Calu3 (cell line): ENCODE results near the gene CRACR2B. TPM values are rescaled to one million over a fixed set of nuclear protein-coding genes. Genes with fewer than 3 reads are reported as not detected.

Source experiments
- BruUV-seq: library from RNA; stranded (reverse); fragments of 400-500 nt; replicated peaks from 2 replicates; lab custom pipeline; 2021; lab: Mats Ljungman, UMichigan
- CTCF ChIA-PET: fragments of 300-600 bp; sonication (Branson Sonifier 250); formaldehyde crosslinking; loops from one replicate; lab custom pipeline; 2022; ENCODE audit warnings: antibody characterized with exemption; lab: Charles Lee
- DNase-seq: peaks from one replicate; pipeline ENCODE4 v3.0.0; 2022
- H3K27ac Mint-ChIP-seq: one replicate; pipeline ENCODE4 v1.8.0; 2022; ENCODE audit warnings: mixed read lengths; ENCODE audit not compliant: unreplicated experiment
- H3K27me3 Mint-ChIP-seq: one replicate; pipeline ENCODE4 v1.8.0; 2022; ENCODE audit warnings: mixed read lengths; ENCODE audit not compliant: unreplicated experiment
- H3K36me3 Mint-ChIP-seq: one replicate; pipeline ENCODE4 v1.8.0; 2022; ENCODE audit warnings: mild to moderate bottlenecking, moderate library complexity, mixed read lengths; ENCODE audit not compliant: insufficient read depth, unreplicated experiment
- H3K4me1 Mint-ChIP-seq: one replicate; pipeline ENCODE4 v1.8.0; 2022; ENCODE audit warnings: mild to moderate bottlenecking, low read depth, mixed read lengths; ENCODE audit not compliant: unreplicated experiment
- H3K4me3 Mint-ChIP-seq: one replicate; pipeline ENCODE4 v1.8.0; 2022; ENCODE audit warnings: mild to moderate bottlenecking, low read depth, moderate library complexity, mixed read lengths; ENCODE audit not compliant: unreplicated experiment
- H3K9me3 Mint-ChIP-seq: one replicate; pipeline ENCODE4 v1.8.0; 2022; ENCODE audit warnings: low read depth, mixed read lengths; ENCODE audit not compliant: unreplicated experiment
- CTCF ChIP-seq: fragments of 200-600 bp; IDR thresholded peaks from one replicate; pipeline ENCODE4 v1.8.0; 2022; ENCODE audit warnings: antibody characterized with exemption; ENCODE audit not compliant: unreplicated experiment
- intact Hi-C: fragments of 100-400 bp; cut with micrococcal nuclease; formaldehyde crosslinking; loops from one replicate; pipeline ENCODE4 v1.10.0; 2022; ENCODE audit not compliant: unreplicated experiment
- total RNA-seq: library from RNA; stranded (reverse); gene quantifications from 2 replicates; pipeline ENCODE4 v1.2.3, GENCODE V29; 2022

The CRACR2B gene
- total RNA-seq, 1 experiment from 2014 or later: 33.4 TPM

GRCh38 chr11:787084-787675 lies 40.5 kb upstream of the CRACR2B start:
- BruUV-seq: no TSS peak
- Mint-ChIP-seq H3K36me3 (peaks cover 49% of the 10 kb centered on the region), H3K4me3 (no peak overlapping the region), H3K27ac (no peak overlapping the region), H3K4me1 (no peaks in the 10 kb centered on the region), H3K27me3 (no peaks in the 10 kb centered on the region), H3K9me3 (no peaks in the 10 kb centered on the region)
- no peak for DNase-seq
- CTCF ChIA-PET: no interaction called here
- intact Hi-C loops: no loop called here
- no peak for TF ChIP-seq CTCF

GRCh38 chr11:788009-788640 lies 39.6 kb upstream of the CRACR2B start:
- H3K4me3 Mint-ChIP-seq: no peak overlapping the region
- no peak overlapping the region for H3K27ac Mint-ChIP-seq
- CTCF ChIA-PET: no interaction called here
- no peaks in the 10 kb centered on the region for H3K4me1 Mint-ChIP-seq
- H3K36me3 Mint-ChIP-seq: peaks cover 54% of the 10 kb centered on the region
- no peak for DNase-seq
- TF ChIP-seq CTCF: no peak
- H3K27me3 Mint-ChIP-seq: no peaks in the 10 kb centered on the region
- intact Hi-C loops: no loop called here
- H3K9me3 Mint-ChIP-seq: no peaks in the 10 kb centered on the region
- BruUV-seq: no TSS peak

GRCh38 chr11:788953-789940 lies 38.5 kb upstream of the CRACR2B start:
- CTCF ChIA-PET: interaction anchor here (1.4 kb wide), 1 partner anchor 12 kb away, joined by 3 read pairs; no protein-coding TSS in a partner anchor
- Mint-ChIP-seq H3K27ac (no peak overlapping the region), H3K4me1 (no peaks in the 10 kb centered on the region), H3K4me3 (no peak overlapping the region), H3K36me3 (peaks cover 52% of the 10 kb centered on the region), H3K27me3 (no peaks in the 10 kb centered on the region), H3K9me3 (no peaks in the 10 kb centered on the region)
- DNase-seq: no peak
- BruUV-seq: no TSS peak
- no peak for TF ChIP-seq CTCF
- intact Hi-C loops: no loop called here

GRCh38 chr11:789943-790342 lies 37.8 kb upstream of the CRACR2B start, which contains the start of gene CEND1:
TSS of gene CEND1 (minus strand) at chr11:790090. CDS start at chr11:788576, 1,514 bp downstream.
- H3K4me3 Mint-ChIP-seq: no peak within 1 kb of the TSS

More at GRCh38 chr11:789943-790342, 37.8 kb upstream of the CRACR2B start, which contains the start of gene CEND1:
- no peak for DNase-seq
- no peaks in the 10 kb centered on the region for H3K9me3 Mint-ChIP-seq
- H3K27ac Mint-ChIP-seq: no peak within 1 kb of the TSS
- H3K4me1 Mint-ChIP-seq: no peaks in the 10 kb centered on the region
- H3K36me3 Mint-ChIP-seq: peaks cover 52% of the 10 kb centered on the region
- intact Hi-C loops: no loop called here
- no TSS peak for BruUV-seq
- TF ChIP-seq CTCF: no peak
- CTCF ChIA-PET: interaction anchor here (1.0 to 1.4 kb wide), 2 partner anchors 13 to 14 kb away, joined by 3 to 5 read pairs; no protein-coding TSS in a partner anchor
- H3K27me3 Mint-ChIP-seq: no peaks in the 10 kb centered on the region
